HL-60 (cell line): Measurements from ENCODE around the gene CALN1.

Experiments
- CTCF ChIP-seq: IDR thresholded peaks from one replicate; pipeline ENCODE4 v1.5.1; 2011; ENCODE audit warnings: low read length, control low read depth, inconsistent platforms; ENCODE audit not compliant: insufficient read depth
- GABPA ChIP-seq: IDR thresholded peaks from 2 replicates; pipeline ENCODE4 v1.6.1; 2012; ENCODE audit warnings: low read depth
- POLR2AphosphoS5 ChIP-seq: IDR thresholded peaks from 2 replicates; pipeline ENCODE4 v1.6.1; 2012; ENCODE audit warnings: low read depth
- REST ChIP-seq: IDR thresholded peaks from 2 replicates; pipeline ENCODE4 v1.6.1; 2012; ENCODE audit warnings: low read depth; ENCODE audit not compliant: insufficient replicate concordance
- SPI1 ChIP-seq: IDR thresholded peaks from 2 replicates; pipeline ENCODE4 v1.6.1; 2012; ENCODE audit warnings: low read depth, mild to moderate bottlenecking, borderline replicate concordance

GRCh38 chr7:72429316-72429715, 17.2 kb upstream of the CALN1 start:
- no peak for TF ChIP-seq CTCF
- no peak for TF ChIP-seq POLR2AphosphoS5
- no peak for TF ChIP-seq REST
- no peak for TF ChIP-seq GABPA
- TF ChIP-seq SPI1, result no peak
